Left renal pelvis (tissue), 4 donors: ENCODE results near the gene HSP90AA1. TPM values are rescaled to one million over a fixed set of nuclear protein-coding genes. Genes with fewer than 3 reads are reported as not detected.
"Not testable (repeated sequence)": the region's sequence is repeated elsewhere in the genome, so short reads cannot be mapped to it uniquely, and the experiment has no call there.

ENCODE experiments used
- DNase-seq, 4 donors: peaks; one replicate each; pipeline ENCODE4 v3.0.0-alpha.2; 2013; ENCODE audit warnings: low read depth in 4 of 4, low spot score in 3 of 4
- polyA plus RNA-seq, 4 donors: library from polyadenylated mRNA; unstranded; fragments of 120-200 nt; gene quantifications; one replicate each; pipeline ENCODE4 v1.2.1, GENCODE V29; 2013; ENCODE audit not compliant: insufficient read length in 4 of 4

HSP90AA1 gene
- polyA plus RNA-seq: 100 to 1,000 TPM; 424 to 884 (median 751) TPM

GRCh38 chr14:102086972-102087761 is at the start of gene HSP90AA1:
Gene HSP90AA1, minus strand, starts transcription at chr14:102087044. Its CDS starts 666 bp downstream, at chr14:102086378.
- DNase-seq: peak; percentile 80 to 86 (median 84)

DNA sequence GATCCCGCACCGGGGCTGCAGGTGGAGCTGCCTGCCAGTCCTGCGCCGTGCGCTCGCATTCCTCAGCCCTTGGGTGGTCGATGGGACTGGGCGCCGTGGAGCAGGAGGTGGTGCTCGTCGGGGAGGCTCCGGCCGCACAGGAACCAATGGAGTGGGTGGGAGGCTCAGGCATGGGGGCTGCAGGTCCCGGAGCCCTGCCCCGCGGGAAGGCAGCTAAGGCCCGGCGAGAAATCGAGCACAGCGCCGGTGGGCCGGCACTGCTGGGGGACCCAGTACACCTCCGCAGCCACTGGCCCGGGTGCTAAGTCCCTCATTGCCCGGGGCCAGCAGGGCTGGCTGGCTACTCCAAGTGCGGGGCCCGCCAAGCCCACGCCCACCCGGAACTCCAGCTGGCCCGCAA is 48.6 kb upstream of the HSP90AA1 start:
- not testable (repeated sequence) for DNase-seq

DNA sequence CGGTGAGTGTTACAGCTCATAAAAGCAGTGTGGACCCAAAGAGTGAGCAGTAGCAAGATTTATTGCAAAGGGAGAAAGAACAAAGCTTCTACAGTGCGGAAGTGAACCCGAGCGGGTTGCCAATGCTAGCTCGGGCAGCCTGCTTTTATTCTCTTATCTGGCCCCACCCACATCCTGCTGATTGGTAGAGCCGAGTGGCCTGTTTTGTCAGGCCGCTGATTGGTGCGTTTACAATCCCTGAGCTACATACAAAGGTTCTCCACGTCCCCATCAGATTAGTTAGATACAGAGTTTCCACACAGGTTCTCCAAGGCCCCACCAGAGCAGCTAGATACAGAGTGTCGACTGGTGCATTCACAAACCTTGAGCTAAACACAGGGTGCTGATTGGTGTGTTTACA is 47.9 kb upstream of the HSP90AA1 start:
- not testable (repeated sequence) for DNase-seq

DNA sequence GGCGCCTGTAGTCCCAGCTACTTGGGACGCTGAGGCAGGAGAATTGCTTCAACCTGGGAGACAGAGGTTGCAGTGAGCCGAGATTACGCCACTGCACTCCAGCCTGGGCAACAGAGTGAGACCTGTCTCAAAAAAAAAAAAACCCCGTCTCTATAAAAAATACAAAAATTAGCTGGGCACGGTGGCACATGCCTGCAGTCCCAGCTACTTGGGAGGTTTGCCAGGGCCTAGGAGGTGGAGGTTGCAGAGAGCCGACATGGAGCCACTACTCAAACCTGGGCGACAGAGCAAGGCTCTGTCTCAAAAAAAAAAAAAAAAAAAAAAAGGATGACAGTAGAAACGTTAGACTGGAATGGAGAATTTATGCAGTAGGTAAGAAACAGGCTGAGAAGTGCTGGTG is 47.2 kb upstream of the HSP90AA1 start:
- not testable (repeated sequence) for DNase-seq

- DNase-seq: no peak
Measured at GRCh38 chr14:102131741-102132140, 44.9 kb upstream of the HSP90AA1 start.

GRCh38 chr14:102126807-102127455 is 40.1 kb upstream of the HSP90AA1 start:
- no peak for DNase-seq

DNA sequence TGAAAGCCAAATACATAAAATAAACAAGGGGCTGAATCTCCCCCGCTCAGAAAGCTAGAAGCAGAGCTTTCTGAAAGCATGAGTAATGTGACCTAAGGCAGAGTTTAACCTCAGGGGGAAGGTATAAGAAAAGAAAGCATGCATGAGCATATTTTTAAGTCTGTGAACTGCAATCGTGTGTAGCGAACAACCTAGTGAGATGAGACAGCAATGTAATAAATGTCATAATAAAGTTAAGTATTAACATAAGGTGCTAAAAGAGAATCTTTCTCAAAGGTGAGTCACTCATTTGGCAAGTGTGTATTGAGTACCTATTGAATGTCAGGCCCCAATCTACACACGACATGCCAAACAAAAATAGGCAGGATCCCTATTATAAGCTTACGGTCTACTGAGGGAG is 38.7 kb upstream of the HSP90AA1 start:
- no peak for DNase-seq

DNA sequence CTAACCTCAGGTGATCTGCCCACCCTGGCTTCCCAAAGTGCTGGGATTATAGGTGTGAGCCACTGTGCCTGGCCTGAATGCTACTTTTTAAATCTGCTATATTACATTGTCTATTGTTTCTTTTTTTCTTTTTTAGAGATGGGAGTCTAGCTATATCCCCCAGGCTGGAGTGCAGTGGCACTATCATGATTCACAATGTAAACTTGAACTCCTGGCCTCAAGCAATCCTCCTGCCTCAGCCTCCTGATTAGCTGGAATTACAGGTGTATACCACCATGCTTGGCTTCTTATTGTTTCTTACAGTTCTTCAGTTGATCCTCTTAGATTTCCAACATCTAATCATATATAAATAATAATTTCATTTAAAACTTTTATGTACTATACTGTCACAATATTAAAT is 37.6 kb upstream of the HSP90AA1 start:
- no peak for DNase-seq

DNA sequence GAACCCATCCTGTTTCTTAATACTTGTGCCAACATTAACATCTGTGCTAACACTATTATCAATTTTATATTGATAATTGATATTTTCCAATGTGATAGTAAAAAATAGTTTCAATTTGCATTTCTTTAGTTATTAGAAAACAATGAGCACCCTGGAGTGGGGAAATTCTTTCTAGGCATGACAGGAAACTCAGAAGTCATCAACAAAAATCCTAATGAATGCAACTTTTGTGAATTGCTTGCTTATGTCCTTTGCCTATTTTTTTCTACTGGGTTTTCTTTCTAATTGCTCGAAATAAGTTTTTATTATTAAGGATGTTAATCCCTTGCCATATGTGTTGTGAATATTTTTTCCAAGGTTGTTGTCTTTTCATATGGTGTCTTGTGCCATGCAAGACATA is 34.7 kb upstream of the HSP90AA1 start:
- no peak for DNase-seq

- DNase-seq: no peak
Measured at GRCh38 chr14:102120888-102121287, 34.0 kb upstream of the HSP90AA1 start.

- DNase-seq: no peak
Measured at GRCh38 chr14:102117852-102118251, 31.0 kb upstream of the HSP90AA1 start.

- no peak for DNase-seq
Measured at GRCh38 chr14:102116361-102117180, 29.7 kb upstream of the HSP90AA1 start.

- no peak for DNase-seq
Measured at GRCh38 chr14:102111101-102111500, 24.3 kb upstream of the HSP90AA1 start.

DNA sequence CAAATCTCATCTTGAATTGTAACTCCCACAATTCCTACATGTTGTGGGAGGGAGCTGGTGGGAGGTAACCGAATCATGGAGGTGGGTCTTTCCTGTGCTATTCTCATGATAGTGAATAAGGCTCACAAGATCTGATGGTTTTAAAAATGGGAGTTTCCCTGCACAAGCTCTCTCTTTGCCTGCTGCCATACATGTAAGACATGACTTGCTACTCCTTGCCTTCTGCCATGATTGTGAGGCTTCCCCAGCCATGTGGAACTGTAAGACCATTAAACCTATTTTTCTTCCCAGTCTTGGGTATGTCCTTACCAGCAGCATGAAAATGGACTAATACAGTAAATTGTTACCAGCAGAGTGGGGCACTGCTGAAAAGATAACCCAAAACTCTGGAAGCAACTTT is 22.5 kb upstream of the HSP90AA1 start:
- not testable (repeated sequence) for DNase-seq

GRCh38 chr14:102105369-102105768 is 18.5 kb upstream of the HSP90AA1 start:
- DNase-seq: no peak

- no peak for DNase-seq
Measured at GRCh38 chr14:102103062-102103695, 16.3 kb upstream of the HSP90AA1 start.

DNA sequence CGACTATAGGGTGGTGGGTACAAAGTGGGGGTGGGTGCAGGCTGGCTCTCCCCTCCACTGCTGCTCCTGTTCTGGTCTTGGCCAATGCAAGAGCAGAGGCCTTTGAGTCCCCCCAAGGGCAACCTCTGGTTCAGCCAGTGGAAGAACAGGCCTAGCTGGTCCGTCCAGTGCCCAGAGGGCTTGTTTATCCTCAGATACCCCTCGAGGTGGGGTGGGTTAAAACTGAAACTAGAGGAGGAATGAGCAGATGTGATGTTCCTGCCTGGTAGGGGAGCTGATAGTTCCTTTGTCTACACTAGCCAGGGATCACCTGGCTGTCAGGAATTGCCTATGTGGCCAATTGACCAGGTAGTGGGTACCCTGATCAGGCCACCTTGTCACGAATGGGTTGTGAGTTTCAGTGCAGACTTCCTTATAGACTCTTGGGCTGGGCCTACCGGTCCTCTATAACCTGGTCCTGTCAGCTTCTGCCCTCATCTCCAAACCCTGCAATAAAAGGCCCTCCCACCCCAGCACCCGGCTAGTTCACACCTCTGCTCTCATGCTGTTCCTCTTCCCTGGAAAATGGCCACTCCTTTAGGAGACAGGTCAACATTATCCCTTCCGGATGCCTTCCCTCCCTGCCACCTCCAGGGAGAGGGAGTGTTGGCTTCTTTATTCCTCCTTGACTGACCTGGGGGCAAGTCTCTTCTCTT is 10.7 kb upstream of the HSP90AA1 start:
- no peak for DNase-seq

- DNase-seq: peak in 2 of 4 donors; percentile 64 to 81
Measured at GRCh38 chr14:102096569-102097188, 9.8 kb upstream of the HSP90AA1 start.

- DNase-seq: no peak
Measured at GRCh38 chr14:102095871-102096568, 9.2 kb upstream of the HSP90AA1 start.
